GM12872 (cell line): Measurements from ENCODE around the gene PEX11B.

ENCODE experiments used
- CTCF ChIP-seq: IDR thresholded peaks from 3 replicates; pipeline ENCODE4 v1.5.1; 2011; ENCODE audit warnings: low read depth, mild to moderate bottlenecking, low read length, moderate library complexity; ENCODE audit not compliant: insufficient read depth

PEX11B gene

GRCh38 chr1:145886816-145887215 lies 31.7 kb downstream of the PEX11B start:
- no peak for TF ChIP-seq CTCF

- no peak for TF ChIP-seq CTCF
These were observed 32.1 kb downstream of the PEX11B start for GRCh38 chr1:145886390-145886789.

GRCh38 chr1:145885738-145886287 lies 32.7 kb downstream of the PEX11B start, which contains the start of gene ANKRD35:
Gene ANKRD35 (minus strand): TSS chr1:145885866. CDS start chr1:145885758, 108 bp downstream.
- no peak for TF ChIP-seq CTCF

GRCh38 chr1:145884675-145885074 lies 33.8 kb downstream of the PEX11B start:
- TF ChIP-seq CTCF = no peak

GRCh38 chr1:145879775-145880174 lies 38.7 kb downstream of the PEX11B start:
- no peak for TF ChIP-seq CTCF

GRCh38 chr1:145878724-145879123 lies 39.8 kb downstream of the PEX11B start:
- TF ChIP-seq CTCF = no peak

- no peak for TF ChIP-seq CTCF
These were observed 40.5 kb downstream of the PEX11B start for GRCh38 chr1:145877923-145878486.
